A673 (cell line): ENCODE data around the gene CYP2D6.

Experiments
- EZH2 ChIP-seq: fragments of 200-600 bp; sonication (generic); IDR thresholded peaks from 2 replicates; pipeline ENCODE4 v1.6.1; 2017; ENCODE audit warnings: borderline replicate concordance, low read depth, mild to moderate bottlenecking, mixed read lengths, antibody characterized with exemption, low read length; ENCODE audit not compliant: poor library complexity, severe bottlenecking
- TF ChIP-seq, protein P1 (sequence below): fragments of 300-800, 200-600 bp; sonication (generic); conservative IDR thresholded peaks from 2 replicates; pipeline ENCODE4 v1.5.1; 2017; ENCODE audit warnings: low read depth, mild to moderate bottlenecking, antibody characterized with exemption, low read length, moderate library complexity, mixed read lengths

DNA sequence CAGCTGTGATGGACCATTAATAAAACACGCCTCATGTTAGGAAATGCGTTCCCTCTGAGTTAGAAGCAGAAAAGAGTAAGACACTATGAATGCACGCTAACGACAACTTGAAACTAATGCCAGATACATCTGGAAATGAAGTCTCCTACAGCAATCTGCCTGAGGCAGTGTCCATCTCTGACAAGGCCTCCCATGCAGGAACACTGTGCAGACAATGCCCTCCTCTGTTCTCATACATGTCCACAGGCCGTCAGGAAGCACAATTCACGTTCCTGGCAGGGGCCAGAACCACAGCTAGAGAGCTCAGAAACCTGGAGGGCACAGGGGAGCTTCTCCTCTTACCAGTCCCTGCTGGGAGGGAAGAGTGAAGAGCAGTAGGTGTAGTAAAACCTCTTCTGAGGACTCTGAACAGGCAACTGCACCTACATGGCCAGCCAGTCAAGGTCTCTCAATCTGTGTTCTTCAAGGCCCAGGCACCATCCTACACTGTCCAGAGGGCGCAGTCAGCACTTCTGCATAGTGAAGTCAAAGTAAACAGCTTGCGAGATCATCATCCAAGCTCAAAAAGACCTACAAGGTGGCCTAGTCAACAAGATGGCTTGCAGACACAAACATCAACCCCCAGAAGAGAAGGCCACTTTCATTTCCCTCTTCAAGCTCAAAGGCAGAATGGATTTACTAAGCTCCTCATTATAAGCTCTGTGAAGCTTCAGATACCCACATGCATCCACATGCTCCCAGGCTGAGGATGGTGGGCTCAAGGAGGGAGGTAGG is 41.5 kb upstream of the CYP2D6 start:
- TF ChIP-seq EZH2 = no peak
- TF ChIP-seq, protein P1, sequence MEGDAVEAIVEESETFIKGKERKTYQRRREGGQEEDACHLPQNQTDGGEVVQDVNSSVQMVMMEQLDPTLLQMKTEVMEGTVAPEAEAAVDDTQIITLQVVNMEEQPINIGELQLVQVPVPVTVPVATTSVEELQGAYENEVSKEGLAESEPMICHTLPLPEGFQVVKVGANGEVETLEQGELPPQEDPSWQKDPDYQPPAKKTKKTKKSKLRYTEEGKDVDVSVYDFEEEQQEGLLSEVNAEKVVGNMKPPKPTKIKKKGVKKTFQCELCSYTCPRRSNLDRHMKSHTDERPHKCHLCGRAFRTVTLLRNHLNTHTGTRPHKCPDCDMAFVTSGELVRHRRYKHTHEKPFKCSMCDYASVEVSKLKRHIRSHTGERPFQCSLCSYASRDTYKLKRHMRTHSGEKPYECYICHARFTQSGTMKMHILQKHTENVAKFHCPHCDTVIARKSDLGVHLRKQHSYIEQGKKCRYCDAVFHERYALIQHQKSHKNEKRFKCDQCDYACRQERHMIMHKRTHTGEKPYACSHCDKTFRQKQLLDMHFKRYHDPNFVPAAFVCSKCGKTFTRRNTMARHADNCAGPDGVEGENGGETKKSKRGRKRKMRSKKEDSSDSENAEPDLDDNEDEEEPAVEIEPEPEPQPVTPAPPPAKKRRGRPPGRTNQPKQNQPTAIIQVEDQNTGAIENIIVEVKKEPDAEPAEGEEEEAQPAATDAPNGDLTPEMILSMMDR = no peak
